NCI-H510A treated with DMSO at 0.1 percent for 48 hours (cell line): ENCODE data around the gene TBKBP1.
A peak's percentile ranks its signal among the peaks of the same experiment; 100 is the strongest.
"Not testable (repeated sequence)": the region's sequence is repeated elsewhere in the genome, so short reads cannot be mapped to it uniquely, and the experiment has no call there.

Experiments
- DNase-seq: peaks from one replicate; lab custom pipeline; 2025; lab: John Stamatoyannopoulos, UW

TBKBP1 gene

GRCh38 chr17:47676510-47677165 is 17.3 kb upstream of the TBKBP1 start:
- no peak for DNase-seq

- no peak for DNase-seq
These were observed 15.8 kb upstream of the TBKBP1 start for GRCh38 chr17:47678196-47678595.

- DNase-seq: no peak
These were observed 11.8 kb upstream of the TBKBP1 start for GRCh38 chr17:47682138-47682537.

- not testable (repeated sequence) for DNase-seq
These were observed 11.2 kb upstream of the TBKBP1 start for GRCh38 chr17:47682727-47683126.

GRCh38 chr17:47684025-47684424 is 9.9 kb upstream of the TBKBP1 start:
- no peak for DNase-seq

GRCh38 chr17:47684535-47685193 is 9.3 kb upstream of the TBKBP1 start:
- DNase-seq: no peak

- DNase-seq: no peak
These were observed 8.2 kb upstream of the TBKBP1 start for GRCh38 chr17:47685556-47686275.

GRCh38 chr17:47686276-47686635 is 7.7 kb upstream of the TBKBP1 start:
- DNase-seq: no peak

GRCh38 chr17:47686664-47687327 is 7.2 kb upstream of the TBKBP1 start:
- DNase-seq: no peak

- no peak for DNase-seq
These were observed 6.7 kb upstream of the TBKBP1 start for GRCh38 chr17:47687328-47687690.

- no peak for DNase-seq
These were observed 6.2 kb upstream of the TBKBP1 start for GRCh38 chr17:47687748-47688147.

- no peak for DNase-seq
These were observed 3.8 kb upstream of the TBKBP1 start for GRCh38 chr17:47690121-47690520.

- no peak for DNase-seq
These were observed 1.6 kb upstream of the TBKBP1 start for GRCh38 chr17:47692137-47692894.

- DNase-seq: peak; percentile 54
These were observed 848 bp upstream of the TBKBP1 start for GRCh38 chr17:47692895-47693730.

- DNase-seq: no peak
These were observed 844 bp downstream of the TBKBP1 start for GRCh38 chr17:47694581-47695428.

- DNase-seq: no peak
These were observed 1.7 kb downstream of the TBKBP1 start for GRCh38 chr17:47695429-47696376.

GRCh38 chr17:47696717-47697642 is 3.0 kb downstream of the TBKBP1 start:
- DNase-seq: no peak
